Endothelial cell of umbilical vein (primary cell): ENCODE results near the gene RPS6KA5. TPM values are rescaled to one million over a fixed set of nuclear protein-coding genes. Genes with fewer than 3 reads are reported as not detected.

Experiments used
- BruUV-seq: library from RNA; stranded (reverse); fragments of 400-500 nt; replicated peaks from 2 replicates; lab custom pipeline; 2021; lab: Mats Ljungman, UMichigan
- CTCF ChIA-PET: fragments of 300-600, 350-600 bp; sonication (Branson Sonifier 250); formaldehyde crosslinking; loops from one replicate; lab custom pipeline; 2021; ENCODE audit warnings: antibody characterized with exemption, inconsistent platforms; lab: Charles Lee
- POLR2A ChIA-PET: fragments of 300-600, 350-600 bp; sonication (Branson Sonifier 250); formaldehyde crosslinking; loops from one replicate; lab custom pipeline; 2021; ENCODE audit warnings: antibody characterized with exemption, inconsistent platforms; lab: Charles Lee
- DNase-seq: peaks from one replicate; pipeline ENCODE4 v3.0.0-alpha.2; 2011; ENCODE audit warnings: low read depth, low spot score
- FAIRE-seq: peaks from 2 replicates; lab custom pipeline; 2011; peaks lifted over from hg19 to GRCh38; lab: Jason Lieb, UNC
- H2AFZ ChIP-seq: 2 replicates; pipeline ENCODE4 v1.6.0; 2012; ENCODE audit warnings: low read depth, low read length, control low read depth, inconsistent platforms
- H3K27ac ChIP-seq: 2 replicates; pipeline ENCODE4 v1.5.1; 2011; ENCODE audit warnings: low read depth, mild to moderate bottlenecking, control low read depth, low read length, moderate library complexity; ENCODE audit not compliant: insufficient read depth
- H3K27me3 ChIP-seq, 2 experiments: 2 replicates each; pipeline versions ENCODE4 v1.6.0 to v1.6.1; 2011; ENCODE audit warnings: low read length in 2 of 2, mixed read lengths in 1 of 2; ENCODE audit not compliant: control insufficient read depth in 2 of 2, insufficient read depth in 2 of 2
- H3K36me3 ChIP-seq, 2 experiments: 2 replicates in 1 of 2; 3 replicates in 1 of 2; pipeline ENCODE4 v1.5.1; 2011; ENCODE audit warnings: low read length in 2 of 2, mild to moderate bottlenecking in 1 of 2, moderate library complexity in 1 of 2; ENCODE audit not compliant: control insufficient read depth in 2 of 2, insufficient read depth in 2 of 2; ENCODE audit errors: extremely low read depth in 1 of 2
- H3K4me1 ChIP-seq: 3 replicates; pipeline ENCODE4 v1.5.1; 2011; ENCODE audit warnings: mild to moderate bottlenecking, low read length; ENCODE audit not compliant: control insufficient read depth, insufficient read depth; ENCODE audit errors: extremely low read depth
- H3K4me2 ChIP-seq: 2 replicates; pipeline ENCODE4 v1.6.1; 2011; ENCODE audit warnings: low read length, control low read depth, mixed read lengths; ENCODE audit not compliant: insufficient read depth
- H3K4me3 ChIP-seq, 3 experiments: fragments of 200-600 bp in 1 of 3; sonication (generic), shearing (Covaris generic) in 1 of 3; replicated peaks in 1 of 3; 2 replicates each; pipeline ENCODE4 v1.5.1; 2011 to 2016; ENCODE audit warnings: control low read depth in 3 of 3, low read length in 3 of 3, mild to moderate bottlenecking in 2 of 3, inconsistent platforms in 1 of 3, low read depth in 1 of 3, moderate library complexity in 1 of 3; ENCODE audit not compliant: insufficient read depth in 1 of 3
- H3K79me2 ChIP-seq: 2 replicates; pipeline ENCODE4 v1.6.0; 2012; ENCODE audit warnings: low read length, inconsistent platforms; ENCODE audit not compliant: control insufficient read depth, insufficient read depth
- H3K9ac ChIP-seq: replicated peaks from 2 replicates; pipeline ENCODE3; 2011; ENCODE audit warnings: low read length, control low read depth; ENCODE audit not compliant: insufficient read depth; ENCODE audit errors: extremely low read depth
- H3K9me1 ChIP-seq: replicated peaks from 3 replicates; pipeline ENCODE4 v1.6.0; 2011; ENCODE audit warnings: mild to moderate bottlenecking, low read length; ENCODE audit not compliant: control insufficient read depth, insufficient read depth; ENCODE audit errors: extremely low read depth
- H3K9me3 ChIP-seq: replicated peaks from 2 replicates; pipeline ENCODE4 v1.5.1; 2012; ENCODE audit warnings: low read length, inconsistent platforms; ENCODE audit not compliant: control insufficient read depth, insufficient read depth
- H4K20me1 ChIP-seq: replicated peaks from 2 replicates; pipeline ENCODE3; 2011; ENCODE audit warnings: mild to moderate bottlenecking, low read length; ENCODE audit not compliant: control insufficient read depth, insufficient read depth; ENCODE audit errors: extremely low read depth
- CTCF ChIP-seq, 2 donors: IDR thresholded peaks; 1 replicate in 1 of 2; 2 replicates in 1 of 2; pipeline ENCODE4 v1.5.1; 2011; ENCODE audit warnings: low read length in 2 of 2, mild to moderate bottlenecking in 2 of 2, moderate library complexity in 2 of 2, control low read depth in 1 of 2, inconsistent platforms in 1 of 2, low read depth in 1 of 2; ENCODE audit not compliant: insufficient read depth in 1 of 2; ENCODE audit errors: extremely low read depth in 1 of 2
- EZH2 ChIP-seq: IDR thresholded peaks from 2 replicates; pipeline ENCODE4 v1.6.1; 2012; ENCODE audit warnings: borderline replicate concordance, low read depth, mild to moderate bottlenecking, moderate library complexity, low read length, inconsistent platforms; ENCODE audit not compliant: severe bottlenecking
- FOS ChIP-seq: IDR thresholded peaks from 2 replicates; pipeline ENCODE4 v1.6.1; 2011; ENCODE audit warnings: mild to moderate bottlenecking, low read length, moderate library complexity, borderline replicate concordance; ENCODE audit not compliant: insufficient read depth
- GATA2 ChIP-seq: IDR thresholded peaks from 2 replicates; pipeline ENCODE4 v1.7.0; 2011; ENCODE audit warnings: low read depth, mild to moderate bottlenecking, moderate library complexity, mixed read lengths, low read length; ENCODE audit not compliant: insufficient read length, insufficient read depth
- JUN ChIP-seq: IDR thresholded peaks from 2 replicates; pipeline ENCODE4 v1.6.1; 2011; ENCODE audit warnings: borderline replicate concordance, low read depth; ENCODE audit not compliant: insufficient read length, insufficient read depth
- MAX ChIP-seq: IDR thresholded peaks from 2 replicates; pipeline ENCODE4 v1.6.1; 2011; ENCODE audit not compliant: insufficient read depth, insufficient read length
- MYC ChIP-seq: IDR thresholded peaks from one replicate; pipeline ENCODE4 v1.6.1; 2011; ENCODE audit warnings: mild to moderate bottlenecking, low read depth, low read length
- POLR2A ChIP-seq: IDR thresholded peaks from 2 replicates; pipeline ENCODE4 v1.6.1; 2012; ENCODE audit warnings: low read depth, mild to moderate bottlenecking, control low read depth, low read length
- POLR2AphosphoS5 ChIP-seq: IDR thresholded peaks from 2 replicates; pipeline ENCODE4 v1.6.1; 2012; ENCODE audit warnings: low read depth, mild to moderate bottlenecking, control low read depth, low read length, moderate library complexity; ENCODE audit not compliant: insufficient read depth
- dilution Hi-C: fragments of 300-500 bp; cut with MboI; formaldehyde crosslinking; loops from one replicate; pipeline ENCODE4 v1.15.0; 2019; ENCODE audit warnings: low sequenced_read_pairs; ENCODE audit not compliant: extremely low pct_ligation_motif_present
- intact Hi-C: fragments of 100-400 bp; cut with micrococcal nuclease; formaldehyde crosslinking; loops from one replicate; pipeline ENCODE4 v1.10.0; 2022
- polyA plus RNA-seq, 4 experiments: library from polyadenylated mRNA; depleted of rRNA in 3 of 4; stranded (reverse) in 3 of 4; unstranded in 1 of 4; fragments of >200 nt; gene quantifications; 2 replicates each; pipeline versions ENCODE4 v1.2.1 to v1.2.3, GENCODE V29; 2011 to 2012; ENCODE audit warnings: missing spikeins in 1 of 4
- total RNA-seq: library from RNA; stranded (reverse); gene quantifications from 2 replicates; pipeline ENCODE4 v1.2.3, GENCODE V29; 2021

Gene RPS6KA5
- total and polyA plus RNA-seq, 2 donors (not counting 3 experiments of a cell fraction or from before 2014, with no cell fraction given): 2.9 to 5.4 TPM

GRCh38 chr14:91041450-91041849, 19.0 kb downstream of the RPS6KA5 start:
- DNase-seq: no peak
- dilution Hi-C loops: no loop called here
- FAIRE-seq: no peak
- no TSS peak for BruUV-seq
- no peaks in the 10 kb centered on the region for H3K79me2 ChIP-seq
- no peaks in the 10 kb centered on the region for H3K9me3 ChIP-seq
- no peaks in the 10 kb centered on the region for H3K27me3 ChIP-seq
- H2AFZ ChIP-seq: no peak overlapping the region
- no peak overlapping the region for H3K9ac ChIP-seq
- ChIA-PET POLR2A (no interaction called here), CTCF (interaction anchor here (0.9 to 2.1 kb wide), 3 partner anchors 11 to 132 kb away, joined by 3 to 9 read pairs (median 4); partner anchors contain the start of gene RPS6KA5)
- no peaks in the 10 kb centered on the region for H4K20me1 ChIP-seq
- no peak overlapping the region for H3K4me3 ChIP-seq
- H3K27ac ChIP-seq: no peak overlapping the region
- no peak for TF ChIP-seq MAX
- no peaks in the 10 kb centered on the region for H3K36me3 ChIP-seq
- H3K4me2 ChIP-seq: no peak overlapping the region
- H3K4me1 ChIP-seq: no peaks in the 10 kb centered on the region
- intact Hi-C loops: no loop called here
- H3K9me1 ChIP-seq: no peaks in the 10 kb centered on the region

GRCh38 chr14:91040545-91040944, 19.9 kb downstream of the RPS6KA5 start:
- Histone ChIP-seq H3K36me3 (no peaks in the 10 kb centered on the region), H3K79me2 (no peaks in the 10 kb centered on the region), H3K27ac (no peak overlapping the region), H3K4me1 (no peaks in the 10 kb centered on the region), H3K4me3 (no peak overlapping the region), H4K20me1 (no peaks in the 10 kb centered on the region), H3K9me1 (no peaks in the 10 kb centered on the region), H3K9ac (no peak overlapping the region), H3K4me2 (no peak overlapping the region), H2AFZ (no peak overlapping the region), H3K27me3 (no peaks in the 10 kb centered on the region), H3K9me3 (no peaks in the 10 kb centered on the region)
- CTCF ChIA-PET: interaction anchor here (2.1 kb wide), 1 partner anchor 132 kb away, joined by 9 read pairs; no protein-coding TSS in a partner anchor
- DNase-seq: no peak
- no peak for FAIRE-seq
- TF ChIP-seq MAX (no peak), MYC (no peak), POLR2AphosphoS5 (no peak), FOS (no peak), POLR2A (no peak), EZH2 (no peak), CTCF (IDR thresholded peaks at IDR 0.05; ENCODE audit: extremely low read depth in 1 of 2, insufficient read depth in 1 of 2, low read depth in 1 of 2, low read length in 2 of 2) (no peak), GATA2 (no peak), JUN (no peak)
- intact Hi-C loops: no loop called here
- BruUV-seq: no TSS peak
- dilution Hi-C loops: no loop called here
- POLR2A ChIA-PET: no interaction called here
